Sciatic nerve (tissue), 2 donors: Measurements from ENCODE around the gene DMD. TPM values are rescaled to one million over a fixed set of nuclear protein-coding genes. Genes with fewer than 3 reads are reported as not detected.
A peak's percentile ranks its signal among the peaks of the same experiment; 100 is the strongest.

Experiments used
- ATAC-seq: fragments of 200-7000 bp; cut with Tn5 transposase; one replicate; pipeline ENCODE4 v1.9.1; 2020; ENCODE audit warnings: mild to moderate bottlenecking, moderate library complexity
- DNase-seq: peaks from one replicate; pipeline ENCODE4 v3.0.0-alpha.2; 2020; ENCODE audit warnings: low spot score
- intact Hi-C: fragments of 100-400 bp; cut with DNase I; formaldehyde crosslinking; loops from one replicate; pipeline ENCODE4 v1.14.2; 2022
- total RNA-seq: library from RNA; stranded (reverse); fragmentation: NEBNext Ultra II Directional; extraction: Animal tissue kit (Norgen Biotek cat#: 25700); gene quantifications from one replicate; pipeline ENCODE4 v1.2.1, GENCODE V29; 2021
- donor health status: DM: no; HTN: no; CAD: no.
- donor health status: DM: no; HTN: no; CAD: no.

Gene DMD
- total RNA-seq, 1 donor from 2014 or later: 306 TPM

DNA sequence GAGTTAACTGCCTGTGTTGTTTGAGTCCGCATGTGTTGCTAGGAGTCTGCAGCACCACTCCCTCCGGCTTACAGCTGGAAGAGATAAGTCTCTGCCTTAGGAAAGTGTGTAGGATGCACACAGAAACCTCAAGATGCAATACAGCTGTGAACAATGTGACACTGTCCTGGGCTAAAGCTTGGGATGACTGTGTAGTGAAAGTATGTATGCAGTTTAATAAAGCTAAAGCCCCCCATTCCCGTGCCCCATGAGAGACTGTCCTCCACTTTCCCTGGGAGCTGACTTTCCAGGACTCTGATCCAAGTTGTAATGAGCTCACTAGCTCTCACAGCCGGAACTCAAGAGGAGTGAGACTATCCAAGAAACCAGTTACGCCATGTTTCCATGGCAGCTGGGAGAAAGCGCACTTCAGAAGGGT, 1982.9 kb downstream of the DMD start:
- intact Hi-C loops: no loop called here
- ATAC-seq (peak; percentile 87), DNase-seq (no peak)

DNA sequence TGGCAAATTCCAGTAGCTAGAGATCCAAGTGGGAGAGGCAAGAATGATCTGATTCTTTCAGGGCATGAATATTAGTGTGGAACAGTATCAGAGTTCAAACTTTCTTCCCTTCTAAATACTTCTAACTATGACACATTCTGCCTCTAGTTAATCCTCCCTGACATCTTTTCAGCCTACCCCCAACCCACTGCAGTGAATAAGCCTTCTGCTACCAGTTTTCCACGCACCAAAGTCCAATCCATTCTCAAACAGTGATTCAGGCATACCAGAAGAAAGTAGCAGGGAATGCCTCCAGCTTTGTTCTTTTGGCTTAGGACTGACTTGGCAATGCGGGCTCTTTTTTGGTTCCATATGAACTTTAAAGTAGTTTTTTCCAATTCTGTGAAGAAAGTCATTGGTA, 1984.1 kb downstream of the DMD start:
- no peak for ATAC-seq

DNA sequence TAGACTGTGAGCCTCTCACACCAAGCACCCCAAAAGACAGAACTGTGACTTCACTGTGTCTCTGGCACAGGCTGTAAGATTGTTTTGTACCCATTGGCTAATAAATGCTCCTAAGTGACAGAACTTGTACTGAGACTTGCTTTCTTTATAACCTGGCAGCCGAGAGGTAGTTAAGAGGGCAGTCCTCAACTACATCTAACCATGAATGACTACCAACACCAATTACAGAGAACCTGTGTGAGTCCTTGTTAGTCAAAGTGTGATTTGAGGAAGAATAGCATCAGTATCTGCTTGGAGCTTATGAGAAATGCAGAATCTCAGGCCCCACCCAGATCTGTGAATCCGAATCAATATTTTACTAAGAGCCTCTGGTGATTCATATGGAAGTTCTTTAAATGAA, 1985.5 kb downstream of the DMD start:
- intact Hi-C loops: no loop called here
- DNase-seq: no peak
- ATAC-seq: no peak

More for the DNA sequence above, 1984.1 kb downstream of the DMD start:
- intact Hi-C loops: no loop called here
- no peak for DNase-seq

DNA sequence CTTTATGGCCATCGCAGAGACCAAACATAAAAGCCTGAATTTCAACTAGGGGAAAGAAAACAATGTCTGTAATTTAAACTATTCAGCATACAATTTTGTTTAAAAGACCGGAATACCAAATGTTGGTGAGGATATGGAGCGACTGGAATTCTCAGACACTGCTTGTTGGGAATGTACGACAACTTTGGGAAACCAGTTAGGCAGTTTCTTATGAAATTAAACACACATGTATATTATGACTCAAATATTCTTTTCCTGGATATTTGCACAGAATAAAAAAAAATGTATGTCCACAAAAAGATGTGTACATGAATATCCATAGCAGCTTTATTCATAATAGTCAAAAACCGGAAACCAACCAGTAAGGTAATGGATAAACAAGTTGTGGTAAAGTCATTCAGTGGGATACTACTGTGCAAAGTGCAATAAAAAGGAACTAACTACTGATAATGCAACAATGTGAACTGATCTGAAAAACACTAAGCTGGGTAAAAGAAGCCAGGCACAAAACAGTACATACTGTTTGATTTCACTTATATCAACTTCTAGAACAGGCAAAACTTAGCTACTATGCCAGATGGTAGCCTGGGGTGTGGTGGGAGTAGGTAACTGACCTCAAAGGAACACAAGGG, 1986.9 kb downstream of the DMD start:
- intact Hi-C loops: no loop called here
- DNase-seq: no peak
- ATAC-seq: no peak

DNA sequence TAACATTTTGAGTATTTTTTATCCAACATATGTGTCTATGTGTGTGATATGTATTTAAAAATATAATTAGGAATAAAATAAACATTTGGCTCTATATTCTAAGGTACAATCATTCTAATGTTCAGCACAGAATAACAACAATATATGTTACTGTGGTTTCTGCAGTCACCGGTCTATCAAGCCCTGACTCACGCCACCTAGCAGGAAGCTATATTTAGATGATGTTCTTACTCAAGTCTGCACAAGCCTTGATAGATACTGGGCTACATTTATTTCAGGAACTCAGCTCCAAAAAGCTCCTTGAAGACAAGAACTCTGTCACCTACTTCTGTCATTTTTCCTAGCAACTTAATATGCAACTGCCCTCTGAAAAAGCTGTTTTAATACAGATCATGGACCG, 1987.5 kb downstream of the DMD start:
- DNase-seq: no peak
- intact Hi-C loops: no loop called here
- no peak for ATAC-seq

DNA sequence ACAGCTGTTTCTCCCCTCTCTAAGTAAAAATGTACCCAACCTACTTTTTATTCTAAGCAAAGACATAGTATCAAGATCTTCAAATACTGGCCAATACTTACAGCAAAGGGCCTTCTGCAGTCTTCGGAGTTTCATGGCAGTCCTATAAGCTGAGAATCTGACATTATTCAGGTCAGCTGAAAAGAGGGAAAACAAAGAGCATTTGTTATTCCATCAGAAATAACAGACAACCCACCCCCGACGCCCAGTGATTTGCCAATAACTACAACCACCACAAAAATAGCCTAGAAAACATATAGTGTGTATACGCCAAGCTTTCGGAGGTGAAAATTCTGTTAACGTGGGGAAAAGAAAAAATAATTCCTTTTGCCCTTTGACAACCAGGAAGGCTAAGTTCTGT, 1988.4 kb downstream of the DMD start:
- DNase-seq (no peak), ATAC-seq (no peak)
- intact Hi-C loops: no loop called here

DNA sequence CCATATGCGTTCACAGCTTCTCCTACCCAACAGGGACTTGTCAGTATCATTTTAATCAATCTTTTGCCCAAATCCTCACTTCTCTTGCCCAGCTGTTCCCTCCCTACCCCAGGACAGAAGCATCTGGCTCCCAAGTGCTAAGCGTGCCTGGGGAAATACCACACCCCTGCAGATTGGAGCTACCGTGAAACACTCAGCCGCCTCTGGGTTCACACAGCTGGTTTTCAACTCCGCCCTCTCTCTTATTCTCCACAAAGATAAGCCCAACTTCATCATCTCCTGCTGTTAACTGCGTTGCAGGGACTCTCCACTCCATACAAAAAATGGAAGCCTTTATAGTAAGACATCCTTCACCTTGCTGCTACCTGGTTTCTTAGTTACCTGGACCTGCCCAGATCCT, 1992.2 kb downstream of the DMD start:
- DNase-seq: no peak
- ATAC-seq: no peak
- intact Hi-C loops: no loop called here

DNA sequence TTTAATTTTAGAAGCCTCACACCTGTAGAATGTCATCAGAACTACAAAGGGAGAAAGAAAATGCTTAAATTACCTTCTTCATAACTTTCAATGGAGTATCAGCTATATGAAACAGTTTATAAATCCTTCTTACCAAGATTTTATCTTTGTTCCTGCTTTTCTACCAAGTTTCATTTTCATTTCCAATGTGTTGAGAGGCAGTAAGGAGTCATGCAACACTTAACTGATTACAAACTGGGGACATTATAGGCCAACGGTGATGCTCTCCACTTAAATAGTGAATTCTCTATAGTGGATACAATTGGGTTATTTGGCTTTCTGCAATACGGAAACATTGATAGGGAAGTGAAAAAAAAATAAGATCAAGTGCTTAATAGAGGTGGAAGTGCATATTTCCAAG, 1994.3 kb downstream of the DMD start:
- intact Hi-C loops: no loop called here
- no peak for DNase-seq
- ATAC-seq: no peak

DNA sequence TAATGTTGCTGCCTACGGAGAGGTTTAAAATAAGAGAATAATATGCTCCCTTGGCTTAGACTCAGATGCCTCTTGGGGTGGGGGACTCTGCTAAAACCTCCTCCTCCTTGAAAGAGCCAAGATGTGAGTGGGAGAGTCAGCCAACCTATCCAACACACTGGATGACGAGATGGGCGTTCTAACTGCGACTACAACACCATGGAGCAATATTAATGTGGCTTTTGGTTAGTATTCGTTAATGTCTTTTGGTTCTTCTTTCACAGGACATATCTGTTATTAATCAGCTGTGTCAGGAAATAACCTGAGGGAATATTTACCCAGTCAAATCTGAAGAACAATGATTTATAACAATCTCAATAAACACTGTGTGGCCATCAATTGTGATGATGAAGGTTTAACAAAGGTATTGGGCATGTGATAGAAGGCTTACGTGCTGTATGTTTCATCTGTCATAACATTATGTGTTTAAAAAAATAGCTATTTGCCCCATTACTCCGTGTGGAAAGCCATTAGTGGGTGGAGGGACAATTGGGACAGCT, 1996.0 kb downstream of the DMD start:
- ATAC-seq (no peak), DNase-seq (no peak)
- intact Hi-C loops: no loop called here

DNA sequence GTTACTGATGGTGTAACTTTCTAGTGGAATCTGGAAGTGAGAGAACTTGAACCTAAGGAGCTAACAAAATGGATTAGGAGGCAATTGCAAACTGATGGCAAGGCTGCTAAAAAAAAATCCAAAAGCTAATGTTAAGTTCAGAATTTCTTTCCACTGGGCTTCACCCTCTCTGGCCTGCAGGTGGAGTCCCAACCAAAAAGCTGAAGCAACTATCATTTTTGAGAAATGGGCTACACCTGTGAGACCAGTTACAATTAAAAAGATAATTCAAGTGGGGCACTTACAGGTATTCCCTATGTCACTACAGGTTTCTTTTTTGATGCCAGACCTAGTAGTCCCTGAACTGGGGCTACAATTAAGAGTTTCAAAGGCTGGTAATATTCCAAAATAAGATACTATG, 1997.4 kb downstream of the DMD start:
- intact Hi-C loops: no loop called here
- DNase-seq: no peak

DNA sequence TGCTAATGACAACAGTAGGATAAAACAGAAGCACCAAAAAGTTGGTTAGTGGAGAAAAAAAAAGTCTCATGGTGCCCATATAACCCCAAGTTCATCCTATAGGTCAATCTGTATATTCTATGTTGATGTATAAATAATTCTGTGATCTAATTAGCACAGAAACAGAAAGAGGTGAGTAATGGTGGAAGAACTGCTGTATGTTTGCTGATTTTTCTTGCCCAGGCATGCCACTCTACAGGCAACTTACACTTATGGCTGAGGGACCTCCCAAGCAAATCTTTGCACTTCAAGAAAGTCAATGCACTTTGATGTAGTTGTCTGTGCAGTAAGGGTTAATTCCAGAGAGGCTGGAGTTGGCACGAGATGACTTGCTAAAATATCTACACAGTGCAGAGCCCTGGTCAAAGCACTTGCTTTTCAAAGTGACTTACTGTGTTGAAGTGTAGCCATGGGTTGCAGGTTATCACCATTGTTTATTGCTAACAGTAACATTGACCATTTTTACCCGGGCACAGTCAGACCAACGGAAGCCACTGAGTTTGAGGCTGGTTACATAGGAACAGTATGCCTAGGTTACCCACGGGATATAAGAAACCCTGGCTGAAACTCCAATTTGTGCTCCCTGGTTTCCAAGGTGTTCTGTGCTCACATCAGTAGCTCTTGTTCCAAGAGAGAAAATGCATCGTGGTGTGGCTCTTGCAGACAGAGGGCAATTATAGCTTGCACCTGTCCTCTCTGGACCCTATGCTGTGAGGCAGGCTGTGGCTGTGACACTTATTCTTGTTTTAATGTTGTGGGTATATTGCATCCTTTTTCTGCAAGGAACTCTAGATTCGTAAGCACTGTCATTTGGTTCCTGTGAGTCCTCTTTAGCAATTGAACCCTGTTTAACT, 1998.2 kb downstream of the DMD start:
- intact Hi-C loops: no loop called here
- no peak for ATAC-seq

More for the DNA sequence above, 1997.4 kb downstream of the DMD start:
- no peak for ATAC-seq

DNA sequence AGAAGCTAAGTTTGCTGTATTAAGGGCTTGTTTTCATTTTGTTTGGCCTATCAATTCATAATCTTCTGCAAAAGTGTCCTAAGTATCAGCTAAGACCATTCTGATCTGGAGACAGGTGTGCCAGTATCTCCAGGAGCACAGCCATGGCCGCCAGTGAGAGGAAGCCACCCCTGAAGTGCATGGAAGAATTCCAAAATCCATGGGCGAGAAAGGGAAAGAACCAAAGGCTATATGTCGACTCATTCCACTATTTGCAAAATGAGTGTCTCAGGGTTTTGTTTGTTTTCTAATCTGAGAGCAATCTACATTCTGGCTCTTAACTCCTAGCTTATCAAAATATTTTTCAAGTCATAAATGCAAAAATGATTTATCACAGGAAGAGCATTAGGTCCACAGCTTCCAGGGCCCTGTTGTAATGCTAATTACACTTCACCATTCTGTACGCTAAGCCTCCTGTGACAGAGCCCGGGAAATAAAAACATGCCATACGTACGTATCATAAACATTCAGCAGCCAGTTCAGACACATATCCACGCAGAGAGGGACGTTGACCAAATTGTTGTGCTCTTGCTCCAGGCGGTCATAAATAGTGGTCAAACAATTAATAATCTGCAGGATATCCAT, 2002.2 kb downstream of the DMD start:
- ATAC-seq (no peak), DNase-seq (no peak)
- intact Hi-C loops: no loop called here

More for the DNA sequence above, 1998.2 kb downstream of the DMD start:
- DNase-seq: no peak

DNA sequence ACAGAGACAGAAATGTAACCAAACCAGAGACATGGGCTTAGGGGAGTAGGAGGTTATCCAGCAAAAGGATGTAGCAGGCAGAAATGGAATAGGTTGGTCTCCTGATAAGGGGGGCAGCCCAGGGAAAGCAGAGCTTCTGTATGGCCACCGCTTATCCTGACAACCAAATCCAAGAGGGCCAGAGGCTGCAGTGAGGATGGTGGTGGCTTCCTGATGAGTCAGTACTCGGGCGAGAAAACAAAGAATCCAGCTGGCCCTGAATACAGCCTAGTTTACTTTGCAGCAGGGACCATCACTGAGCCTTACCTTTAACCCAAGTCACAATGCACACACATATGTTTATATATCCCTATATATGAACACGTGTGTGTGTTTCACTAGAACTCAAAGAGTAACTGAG, 2009.8 kb downstream of the DMD start:
- ATAC-seq (no peak), DNase-seq (no peak)
- intact Hi-C loops: no loop called here

DNA sequence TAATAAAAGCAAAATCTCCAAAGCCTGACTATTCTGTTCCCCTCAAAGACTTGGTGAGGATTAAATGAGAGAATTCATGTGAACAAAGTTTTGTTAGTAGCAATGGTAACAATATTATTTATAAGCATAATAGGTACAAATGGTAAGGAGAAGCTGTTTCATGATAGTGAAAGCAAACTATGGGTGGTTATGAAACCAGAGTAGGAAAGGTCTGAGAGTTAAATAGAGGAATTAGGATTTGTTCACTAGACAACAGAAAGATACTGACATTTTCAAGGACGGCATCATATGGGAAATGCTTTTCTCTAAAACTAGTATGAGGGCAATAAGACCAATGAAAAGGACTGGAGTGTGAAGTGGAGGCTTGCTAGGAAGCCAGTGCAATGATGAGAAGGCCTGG, 2010.9 kb downstream of the DMD start:
- intact Hi-C loops: no loop called here
- ATAC-seq (no peak), DNase-seq (no peak)

DNA sequence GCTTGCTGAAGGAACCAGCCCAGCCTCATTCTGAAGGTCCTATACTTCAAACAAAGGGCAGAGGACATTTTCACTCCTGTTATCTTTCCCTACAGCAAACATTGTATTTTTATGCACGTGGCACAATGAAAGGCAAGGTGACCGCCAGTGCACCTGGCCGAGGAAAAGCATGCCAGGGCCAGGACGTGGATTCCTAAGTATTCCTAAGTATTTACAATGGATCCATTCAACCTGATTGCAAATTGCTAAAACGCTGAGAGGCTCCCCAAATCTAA, 2011.6 kb downstream of the DMD start:
- intact Hi-C loops: no loop called here
- ATAC-seq (no peak), DNase-seq (no peak)

DNA sequence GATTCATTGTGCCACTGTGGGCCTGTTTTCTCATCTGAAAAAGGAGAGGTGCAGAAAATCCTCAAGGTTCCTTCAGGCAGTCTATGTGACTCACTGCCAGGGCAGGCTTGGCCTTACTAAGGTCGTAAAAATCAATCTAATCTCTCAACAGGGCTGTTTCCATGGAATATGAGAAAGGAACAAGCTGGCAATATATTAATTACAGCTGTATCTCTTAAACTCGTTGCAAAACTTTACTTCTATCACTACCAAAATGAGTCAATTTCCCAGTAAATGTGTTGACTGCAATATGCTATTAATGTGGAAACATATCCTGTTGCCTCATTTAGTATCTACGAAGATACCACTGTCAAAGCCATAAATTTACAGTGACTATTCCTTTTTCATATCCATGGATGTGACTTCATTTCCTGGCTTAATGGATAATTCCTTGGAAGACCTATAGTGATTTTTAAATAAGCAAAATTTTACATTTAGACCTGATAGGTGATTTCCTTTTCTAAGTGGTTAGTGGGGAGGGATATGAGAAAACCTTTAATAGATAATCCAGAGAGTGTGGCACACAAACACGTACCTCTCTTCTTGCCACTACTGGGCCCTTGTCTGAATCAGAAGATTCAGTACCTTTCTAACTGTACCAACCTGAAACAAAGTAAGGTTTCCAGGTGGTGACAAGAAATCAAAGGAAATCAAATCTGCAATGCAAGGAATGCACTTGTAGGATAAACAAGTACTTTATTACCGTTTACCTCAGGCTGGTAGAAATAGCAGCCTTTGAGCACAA, 2012.1 kb downstream of the DMD start:
- DNase-seq: no peak
- no peak for ATAC-seq
- intact Hi-C loops: no loop called here

DNA sequence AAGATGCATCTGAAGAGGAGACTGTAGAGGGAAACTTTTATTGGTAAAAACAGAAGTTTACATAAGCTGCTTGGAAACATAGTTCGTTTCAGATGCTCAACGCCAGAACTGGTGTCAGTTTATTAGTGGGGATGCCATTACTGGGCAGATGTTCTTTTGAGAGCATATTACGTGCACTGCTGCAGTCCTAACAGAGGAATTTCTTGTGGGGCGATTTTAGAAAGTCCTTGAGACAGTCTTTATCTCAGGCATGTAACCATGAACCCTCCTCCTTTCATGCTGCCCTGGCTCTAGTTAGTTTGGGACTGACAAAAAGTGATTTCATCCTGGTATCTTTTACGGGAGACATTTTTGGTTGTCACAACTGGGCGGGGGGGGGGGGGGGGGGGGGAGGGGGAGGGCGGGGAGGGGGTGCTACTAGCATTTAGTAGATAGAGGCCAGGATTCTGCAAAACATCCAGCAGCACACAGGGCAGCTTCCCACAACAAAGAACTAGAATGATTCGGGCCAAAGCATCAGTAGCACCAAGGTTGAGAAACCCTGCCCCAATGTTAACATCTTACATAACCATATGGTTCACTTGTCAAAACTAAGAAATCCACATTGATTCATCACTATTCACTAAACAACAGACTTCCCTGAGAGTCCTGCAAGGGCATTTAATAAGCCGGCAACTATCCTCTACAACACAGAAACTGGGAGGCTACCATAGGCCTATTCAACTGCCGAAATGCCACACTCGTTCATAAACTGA, 2021.0 kb downstream of the DMD start:
- DNase-seq (no peak), ATAC-seq (no peak)
- intact Hi-C loops: no loop called here

DNA sequence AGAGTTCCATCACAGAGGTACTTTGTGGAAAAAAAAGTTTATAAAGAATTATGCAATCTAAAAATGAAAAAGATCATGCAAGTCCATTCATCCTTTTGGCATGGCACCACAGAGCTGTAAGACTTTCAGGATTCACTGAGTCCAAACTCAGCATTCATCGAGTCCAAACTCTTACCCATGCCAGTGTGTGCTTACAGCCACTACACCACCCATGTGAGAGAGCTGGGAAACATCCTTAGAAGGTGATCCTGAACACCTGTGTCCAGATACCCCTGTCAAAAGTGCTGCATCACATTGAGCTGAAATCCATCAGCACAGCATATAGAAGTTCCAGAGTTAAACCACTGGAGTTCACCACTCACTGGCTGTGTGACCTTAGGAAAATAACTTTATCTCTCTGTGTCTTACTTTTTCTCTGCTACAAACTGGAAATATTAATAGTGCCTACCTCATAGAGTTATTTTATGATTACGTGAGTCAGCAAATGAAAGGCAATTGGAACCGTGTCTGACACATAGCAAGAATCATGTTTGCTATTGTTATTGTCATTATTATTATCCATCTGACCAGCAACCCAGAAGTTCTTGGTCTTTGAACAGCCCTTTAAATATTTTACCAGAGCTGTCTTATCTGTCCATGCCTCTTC, 2024.5 kb downstream of the DMD start:
- intact Hi-C loops: no loop called here
- ATAC-seq (no peak), DNase-seq (no peak)
